Stimulated activated CD8-positive, alpha-beta memory T cell treated with anti-CD3 and anti-CD28 coated beads, Interleukin-4, amount 100 ng/mL, for 4 hours (primary cell): ENCODE measurements around the gene INS.

ENCODE experiments used
- DNase-seq, 2 donors: peaks; one replicate each; pipeline ENCODE4 v3.0.0-alpha.2; 2020; ENCODE audit warnings: low read depth in 2 of 2, low spot score in 1 of 2

The INS gene

GRCh38 chr11:2121227-2122130 is 39.5 kb downstream of the INS start:
- DNase-seq: no peak

DNA sequence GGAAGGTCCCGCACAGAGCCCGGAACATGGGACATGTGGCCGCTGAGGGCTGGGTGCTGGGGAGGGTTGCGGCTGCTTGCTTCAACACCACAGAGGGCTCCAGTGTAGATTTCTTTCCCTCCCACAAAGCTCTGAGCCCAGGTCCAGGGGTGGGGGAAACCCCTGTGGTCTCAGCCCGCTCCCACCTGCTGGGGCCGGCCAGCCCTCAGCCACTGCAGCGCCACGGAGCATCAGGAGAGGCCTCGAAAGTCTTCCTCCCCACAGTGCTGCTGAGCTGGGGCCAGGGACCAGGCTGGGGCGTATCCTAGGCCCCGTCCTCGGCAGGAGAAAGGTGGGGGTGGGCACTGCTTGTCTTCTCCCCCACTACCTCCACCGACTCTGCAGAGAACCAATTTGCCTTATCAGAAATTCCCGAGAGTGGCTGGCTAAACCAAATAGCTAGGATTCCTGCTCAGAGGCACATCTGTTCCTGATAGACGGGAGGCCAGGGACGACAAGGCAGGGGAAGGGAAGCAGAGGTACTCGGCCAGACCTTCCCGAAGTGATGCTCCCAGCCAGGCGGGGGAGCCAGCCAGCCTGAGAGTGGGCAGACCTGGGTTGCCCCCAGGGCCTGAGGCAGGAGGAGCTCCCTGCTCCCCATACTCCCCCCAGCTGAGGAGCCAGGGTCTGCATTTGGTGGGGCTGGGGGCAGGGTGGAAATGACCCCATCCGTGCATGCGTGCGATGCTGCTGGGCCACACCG is 40.5 kb downstream of the INS start:
- no peak for DNase-seq

- no peak for DNase-seq
Measured at GRCh38 chr11:2118677-2119076, 42.3 kb downstream of the INS start.

DNA sequence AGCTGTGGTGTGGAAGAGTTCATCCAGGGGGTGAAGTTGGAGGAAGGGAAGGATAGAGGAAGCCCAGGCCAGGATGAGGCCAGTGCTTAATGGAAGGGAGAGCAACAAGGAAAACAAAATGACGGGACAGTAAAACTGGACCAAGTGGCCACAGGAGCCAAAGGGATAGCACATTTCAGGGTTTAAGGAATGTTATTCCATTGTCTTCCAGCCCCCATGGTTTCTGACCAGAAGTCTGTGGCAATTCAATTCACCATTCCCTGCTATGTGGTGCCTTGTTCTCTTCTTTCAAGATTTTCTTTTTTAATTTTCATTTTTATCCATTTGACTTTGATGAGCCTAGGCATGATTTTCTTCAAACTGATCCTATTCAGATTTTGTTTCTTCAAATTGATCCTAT is 44.3 kb downstream of the INS start:
- no peak for DNase-seq

DNA sequence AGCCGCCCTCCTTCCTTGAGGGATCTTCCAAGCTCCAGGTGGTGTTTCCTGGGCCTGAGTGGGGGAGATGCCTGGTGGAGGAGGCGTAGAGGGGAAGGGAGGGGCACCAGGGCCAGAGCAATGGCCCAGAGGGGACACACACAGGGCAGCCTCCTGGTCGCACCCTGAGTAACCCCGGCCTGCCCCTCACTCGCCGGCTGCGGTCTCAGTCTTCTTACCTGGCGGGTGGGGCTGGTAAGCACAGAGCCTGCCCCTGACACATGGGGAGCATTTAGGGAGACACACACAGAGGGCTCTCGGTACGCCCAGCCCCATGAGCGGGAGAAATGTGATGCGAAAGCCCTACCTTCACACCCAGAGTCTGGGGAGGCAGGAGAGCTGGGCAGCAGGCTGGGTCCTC is 45.7 kb downstream of the INS start:
- DNase-seq: no peak

- DNase-seq: no peak
Measured at GRCh38 chr11:2114430-2115241, 46.4 kb downstream of the INS start.

- no peak for DNase-seq
Measured at GRCh38 chr11:2113776-2114175, 47.2 kb downstream of the INS start.

DNA sequence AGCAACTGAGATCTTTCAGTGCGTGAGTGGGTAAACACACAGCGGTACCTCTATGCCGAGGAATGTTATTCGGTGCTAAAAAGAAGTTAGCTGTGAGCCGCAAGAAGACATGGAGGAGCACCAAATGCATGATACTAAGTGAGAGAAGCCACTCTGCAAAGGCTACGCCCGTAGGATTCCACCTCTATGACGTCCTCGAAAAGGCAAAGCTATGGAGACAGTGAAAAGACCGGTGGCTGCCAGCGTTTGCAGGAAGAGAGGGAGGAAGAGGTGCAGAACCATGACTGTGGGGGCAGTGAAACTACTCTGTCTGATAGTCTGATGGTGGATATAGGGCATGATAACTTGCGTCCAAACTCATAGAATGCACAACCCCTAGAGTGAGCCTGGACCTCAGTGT is 50.5 kb downstream of the INS start:
- no peak for DNase-seq
